ENCODE data around the gene CHRDL2. TPM values are rescaled to one million over a fixed set of nuclear protein-coding genes. Genes with fewer than 3 reads are reported as not detected.
"Not testable (repeated sequence)": the region's sequence is repeated elsewhere in the genome, so short reads cannot be mapped to it uniquely, and the experiment has no call there.

Gene CHRDL2
- total RNA-seq, 4 donors from 2014 or later = 0.20 TPM; not detected in 3

- intact Hi-C loops (cut with DNase I; ENCODE audit: low total_unique reads) = loop anchor here (10.0 kb wide), 1 partner anchor 666 kb away; no protein-coding TSS in a partner anchor
- Histone ChIP-seq H3K36me3 (no peaks in the 10 kb centered on the region), H3K27me3 (no peaks in the 10 kb centered on the region), H3K4me1 (peaks cover 10 to 18% of the 10 kb centered on the region in 2 donors), H3K4me3 (no peak overlapping the region), H3K27ac (no peak overlapping the region), H3K9me3 (no peaks in the 10 kb centered on the region)
- in situ Hi-C loops (cut with MboI; ENCODE audit: low sequenced_read_pairs in 4 of 4) = no loop called here
- ATAC-seq (no peak), DNase-seq (no peak)
- TF ChIP-seq POLR2A (IDR thresholded peaks at IDR 0.05) = no peak
- TF ChIP-seq, protein P1, sequence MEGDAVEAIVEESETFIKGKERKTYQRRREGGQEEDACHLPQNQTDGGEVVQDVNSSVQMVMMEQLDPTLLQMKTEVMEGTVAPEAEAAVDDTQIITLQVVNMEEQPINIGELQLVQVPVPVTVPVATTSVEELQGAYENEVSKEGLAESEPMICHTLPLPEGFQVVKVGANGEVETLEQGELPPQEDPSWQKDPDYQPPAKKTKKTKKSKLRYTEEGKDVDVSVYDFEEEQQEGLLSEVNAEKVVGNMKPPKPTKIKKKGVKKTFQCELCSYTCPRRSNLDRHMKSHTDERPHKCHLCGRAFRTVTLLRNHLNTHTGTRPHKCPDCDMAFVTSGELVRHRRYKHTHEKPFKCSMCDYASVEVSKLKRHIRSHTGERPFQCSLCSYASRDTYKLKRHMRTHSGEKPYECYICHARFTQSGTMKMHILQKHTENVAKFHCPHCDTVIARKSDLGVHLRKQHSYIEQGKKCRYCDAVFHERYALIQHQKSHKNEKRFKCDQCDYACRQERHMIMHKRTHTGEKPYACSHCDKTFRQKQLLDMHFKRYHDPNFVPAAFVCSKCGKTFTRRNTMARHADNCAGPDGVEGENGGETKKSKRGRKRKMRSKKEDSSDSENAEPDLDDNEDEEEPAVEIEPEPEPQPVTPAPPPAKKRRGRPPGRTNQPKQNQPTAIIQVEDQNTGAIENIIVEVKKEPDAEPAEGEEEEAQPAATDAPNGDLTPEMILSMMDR (IDR thresholded peaks at IDR 0.05 in 4 of 5, conservative IDR thresholded peaks at IDR 0.05 in 1 of 5) = no peak
Measured at GRCh38 chr11:74770456-74770855, 39.2 kb upstream of the CHRDL2 start.

GRCh38 chr11:74769055-74769707 lies 38.0 kb upstream of the CHRDL2 start:
- Histone ChIP-seq H3K27me3 (no peaks in the 10 kb centered on the region), H3K36me3 (no peaks in the 10 kb centered on the region), H3K4me1 (peaks cover 0 to 12% of the 10 kb centered on the region in 2 donors), H3K9me3 (no peaks in the 10 kb centered on the region), H3K27ac (no peak overlapping the region), H3K4me3 (no peak overlapping the region)
- in situ Hi-C loops (cut with MboI; ENCODE audit: low sequenced_read_pairs in 4 of 4) = no loop called here
- TF ChIP-seq POLR2A (IDR thresholded peaks at IDR 0.05) = no peak
- intact Hi-C loops (cut with DNase I; ENCODE audit: low total_unique reads) = no loop called here
- ATAC-seq = no peak
- DNase-seq = no peak

DNA sequence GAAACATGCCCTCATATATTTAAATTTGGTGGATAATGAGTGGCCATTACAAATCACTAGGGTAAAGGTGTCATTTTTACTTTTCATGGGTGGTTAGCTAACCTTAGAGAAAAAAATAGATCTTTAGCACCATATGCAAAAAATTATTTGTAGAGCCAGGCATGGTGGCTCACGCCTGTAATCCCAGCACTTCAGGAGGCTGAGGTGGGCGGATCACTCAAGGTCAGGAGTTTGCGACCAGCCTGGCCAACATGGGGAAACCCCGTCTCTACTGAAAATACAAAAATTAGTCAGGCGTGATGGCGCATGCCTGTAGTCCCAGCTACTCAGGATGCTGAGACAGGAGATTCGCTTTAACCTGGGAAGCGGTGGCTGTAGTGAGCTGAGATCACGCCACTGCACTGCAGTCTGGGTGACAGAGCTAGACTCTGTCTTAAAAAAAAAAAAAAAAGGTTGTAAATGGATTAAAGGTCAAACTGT lies 37.0 kb upstream of the CHRDL2 start:
- H3K9me3 ChIP-seq; H3K27ac ChIP-seq; in situ Hi-C loops (cut with MboI; ENCODE audit: low sequenced_read_pairs in 4 of 4); H3K4me3 ChIP-seq; DNase-seq; intact Hi-C loops (cut with DNase I; ENCODE audit: low total_unique reads); H3K36me3 ChIP-seq; ATAC-seq; H3K27me3 ChIP-seq: not testable (repeated sequence)
- H3K4me1 ChIP-seq = peaks cover 0 to 12% of the 10 kb centered on the region in 2 donors

- Histone ChIP-seq H3K27ac (no peak overlapping the region), H3K36me3 (no peaks in the 10 kb centered on the region), H3K27me3 (no peaks in the 10 kb centered on the region), H3K4me3 (no peak overlapping the region), H3K9me3 (no peaks in the 10 kb centered on the region), H3K4me1 (peaks cover 0 to 6% of the 10 kb centered on the region in 2 donors)
- in situ Hi-C loops (cut with MboI; ENCODE audit: low sequenced_read_pairs in 4 of 4) = no loop called here
- DNase-seq = no peak
- no peak for TF ChIP-seq POLR2A (IDR thresholded peaks at IDR 0.05)
- TF ChIP-seq, protein P1 (IDR thresholded peaks at IDR 0.05 in 4 of 5, conservative IDR thresholded peaks at IDR 0.05 in 1 of 5) = no peak
- ATAC-seq = no peak
- intact Hi-C loops (cut with DNase I; ENCODE audit: low total_unique reads) = no loop called here
Measured at GRCh38 chr11:74766905-74767304, 35.7 kb upstream of the CHRDL2 start.

DNA sequence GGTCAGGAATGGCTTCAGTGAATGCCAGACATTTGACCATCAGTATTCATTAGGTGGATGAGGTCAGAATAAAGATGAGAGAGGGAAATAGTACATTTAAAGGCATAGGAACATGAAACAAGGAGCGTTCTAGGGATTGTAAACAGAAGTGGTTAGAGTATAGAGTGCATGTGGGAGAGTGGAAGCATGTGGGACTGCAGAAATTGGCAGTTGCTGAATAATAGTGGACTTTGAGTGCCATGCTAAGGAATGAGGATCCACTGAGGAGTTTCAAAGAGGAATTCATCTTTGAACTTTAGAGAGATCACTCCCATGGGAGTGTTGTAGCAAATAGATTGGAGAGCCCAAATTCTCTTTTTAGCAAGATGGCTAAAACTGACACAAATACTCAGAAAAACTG lies 25.3 kb upstream of the CHRDL2 start:
- in situ Hi-C loops (cut with MboI; ENCODE audit: low sequenced_read_pairs in 4 of 4) = no loop called here
- peaks cover 23 to 28% of the 10 kb centered on the region in 2 donors for H3K4me1 ChIP-seq
- no peak for DNase-seq
- TF ChIP-seq POLR2A (IDR thresholded peaks at IDR 0.05) = no peak
- TF ChIP-seq, protein P1 (IDR thresholded peaks at IDR 0.05 in 4 of 5, conservative IDR thresholded peaks at IDR 0.05 in 1 of 5) = no peak
- intact Hi-C loops (cut with DNase I; ENCODE audit: low total_unique reads) = no loop called here
- H3K27me3 ChIP-seq = no peaks in the 10 kb centered on the region
- no peak overlapping the region for H3K4me3 ChIP-seq
- H3K27ac ChIP-seq = no peak overlapping the region
- no peak for ATAC-seq
- H3K36me3 ChIP-seq = no peaks in the 10 kb centered on the region
- no peaks in the 10 kb centered on the region for H3K9me3 ChIP-seq

Measured in gastrocnemius medialis (tissue), 4 donors.